Measurements from ENCODE around the gene GRIN3B.
A peak's percentile ranks its signal among the peaks of the same experiment; 100 is the strongest.

Gene GRIN3B

DNA sequence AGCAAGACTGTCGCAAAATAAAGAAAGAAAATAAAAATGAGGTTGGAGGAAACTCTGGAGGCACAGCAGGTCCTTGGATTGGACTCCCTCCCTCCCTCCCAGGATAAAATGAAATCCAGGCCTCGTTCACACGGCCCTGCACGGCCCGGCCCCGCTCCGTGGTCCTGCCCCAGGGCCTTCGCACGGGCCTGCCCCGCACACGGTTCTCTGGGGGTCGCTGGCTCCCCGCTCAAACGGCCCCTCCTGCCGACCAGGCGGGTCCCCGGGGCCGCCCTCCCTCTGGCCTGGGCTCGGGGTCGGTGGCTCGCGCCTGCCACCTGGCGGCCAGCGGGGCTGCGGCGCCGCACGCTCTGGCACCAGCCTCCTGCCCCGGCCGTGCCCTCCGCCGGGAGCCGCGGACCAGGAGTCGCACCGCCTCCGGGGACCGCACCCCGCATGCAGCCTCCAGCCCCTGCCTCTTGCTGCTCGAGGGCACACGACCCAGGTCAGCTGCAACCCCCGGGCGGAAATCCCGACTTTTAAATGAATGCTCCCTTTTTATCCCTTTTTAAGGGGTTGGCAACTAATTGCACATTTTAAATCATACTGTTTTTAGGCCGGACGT, 17.6 kb upstream of the GRIN3B start (continued):
- TF ChIP-seq KLF8 (tag by site-specific recombination; IDR thresholded peaks at IDR 0.05) (peak; percentile 67; the same call in 1 of the 2 replicates), ZNF274 (IDR thresholded peaks at IDR 0.05; ENCODE audit: low read length) (no peak), ZNF274 (tag by site-specific recombination; IDR thresholded peaks at IDR 0.05; ENCODE audit: borderline replicate concordance) (no peak), RBAK (tag by site-specific recombination; IDR thresholded peaks at IDR 0.05) (no peak), ZNF664 (tag by site-specific recombination; IDR thresholded peaks at IDR 0.05) (no peak), GLIS2 (tag by site-specific recombination; IDR thresholded peaks at IDR 0.05) (peak; percentile 70; the same call in 1 of the 2 replicates), ZNF174 (tag by site-specific recombination; IDR thresholded peaks at IDR 0.05) (no peak), SP3 (tag by site-specific recombination; IDR thresholded peaks at IDR 0.05) (peak; percentile 54), ZNF514 (tag by site-specific recombination; IDR thresholded peaks at IDR 0.05) (no peak), ZNF302 (tag by site-specific recombination; IDR thresholded peaks at IDR 0.05; ENCODE audit: low read depth) (no peak), ZNF76 (tag by site-specific recombination; IDR thresholded peaks at IDR 0.05; ENCODE audit: borderline replicate concordance, low read depth) (no peak), HOXC10 (CRISPR knock-in tag; IDR thresholded peaks at IDR 0.05) (no peak), ZNF837 (tag by site-specific recombination; IDR thresholded peaks at IDR 0.05) (no peak), ZXDB (tag by site-specific recombination; IDR thresholded peaks at IDR 0.05) (peak; percentile 51), ZNF223 (tag by site-specific recombination; IDR thresholded peaks at IDR 0.05) (no peak), ZNF239 (tag by site-specific recombination; IDR thresholded peaks at IDR 0.05) (no peak), YY2 (tag by site-specific recombination; IDR thresholded peaks at IDR 0.05) (no peak), ZNF558 (tag by site-specific recombination; IDR thresholded peaks at IDR 0.05) (no peak), ZNF626 (tag by site-specific recombination; IDR thresholded peaks at IDR 0.05) (no peak), ZNF221 (tag by site-specific recombination; IDR thresholded peaks at IDR 0.05; ENCODE audit: borderline replicate concordance) (peak; percentile 53; the same call in 1 of the 2 replicates), ZNF16 (tag by site-specific recombination; IDR thresholded peaks at IDR 0.05; ENCODE audit: low read depth) (no peak)
- TF ChIP-seq, protein P1, sequence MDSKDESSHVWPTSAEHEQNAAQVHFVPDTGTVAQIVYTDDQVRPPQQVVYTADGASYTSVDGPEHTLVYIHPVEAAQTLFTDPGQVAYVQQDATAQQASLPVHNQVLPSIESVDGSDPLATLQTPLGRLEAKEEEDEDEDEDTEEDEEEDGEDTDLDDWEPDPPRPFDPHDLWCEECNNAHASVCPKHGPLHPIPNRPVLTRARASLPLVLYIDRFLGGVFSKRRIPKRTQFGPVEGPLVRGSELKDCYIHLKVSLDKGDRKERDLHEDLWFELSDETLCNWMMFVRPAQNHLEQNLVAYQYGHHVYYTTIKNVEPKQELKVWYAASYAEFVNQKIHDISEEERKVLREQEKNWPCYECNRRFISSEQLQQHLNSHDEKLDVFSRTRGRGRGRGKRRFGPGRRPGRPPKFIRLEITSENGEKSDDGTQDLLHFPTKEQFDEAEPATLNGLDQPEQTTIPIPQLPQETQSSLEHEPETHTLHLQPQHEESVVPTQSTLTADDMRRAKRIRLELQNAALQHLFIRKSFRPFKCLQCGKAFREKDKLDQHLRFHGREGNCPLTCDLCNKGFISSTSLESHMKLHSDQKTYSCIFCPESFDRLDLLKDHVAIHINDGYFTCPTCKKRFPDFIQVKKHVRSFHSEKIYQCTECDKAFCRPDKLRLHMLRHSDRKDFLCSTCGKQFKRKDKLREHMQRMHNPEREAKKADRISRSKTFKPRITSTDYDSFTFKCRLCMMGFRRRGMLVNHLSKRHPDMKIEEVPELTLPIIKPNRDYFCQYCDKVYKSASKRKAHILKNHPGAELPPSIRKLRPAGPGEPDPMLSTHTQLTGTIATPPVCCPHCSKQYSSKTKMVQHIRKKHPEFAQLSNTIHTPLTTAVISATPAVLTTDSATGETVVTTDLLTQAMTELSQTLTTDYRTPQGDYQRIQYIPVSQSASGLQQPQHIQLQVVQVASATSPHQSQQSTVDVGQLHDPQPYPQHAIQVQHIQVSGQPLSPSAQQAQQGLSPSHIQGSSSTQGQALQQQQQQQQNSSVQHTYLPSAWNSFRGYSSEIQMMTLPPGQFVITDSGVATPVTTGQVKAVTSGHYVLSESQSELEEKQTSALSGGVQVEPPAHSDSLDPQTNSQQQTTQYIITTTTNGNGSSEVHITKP (tag by site-specific recombination; IDR thresholded peaks at IDR 0.05) = 0 out of 2 replicates have a peak, but pooled peaks have one; percentile 16
- TF ChIP-seq, protein P2, sequence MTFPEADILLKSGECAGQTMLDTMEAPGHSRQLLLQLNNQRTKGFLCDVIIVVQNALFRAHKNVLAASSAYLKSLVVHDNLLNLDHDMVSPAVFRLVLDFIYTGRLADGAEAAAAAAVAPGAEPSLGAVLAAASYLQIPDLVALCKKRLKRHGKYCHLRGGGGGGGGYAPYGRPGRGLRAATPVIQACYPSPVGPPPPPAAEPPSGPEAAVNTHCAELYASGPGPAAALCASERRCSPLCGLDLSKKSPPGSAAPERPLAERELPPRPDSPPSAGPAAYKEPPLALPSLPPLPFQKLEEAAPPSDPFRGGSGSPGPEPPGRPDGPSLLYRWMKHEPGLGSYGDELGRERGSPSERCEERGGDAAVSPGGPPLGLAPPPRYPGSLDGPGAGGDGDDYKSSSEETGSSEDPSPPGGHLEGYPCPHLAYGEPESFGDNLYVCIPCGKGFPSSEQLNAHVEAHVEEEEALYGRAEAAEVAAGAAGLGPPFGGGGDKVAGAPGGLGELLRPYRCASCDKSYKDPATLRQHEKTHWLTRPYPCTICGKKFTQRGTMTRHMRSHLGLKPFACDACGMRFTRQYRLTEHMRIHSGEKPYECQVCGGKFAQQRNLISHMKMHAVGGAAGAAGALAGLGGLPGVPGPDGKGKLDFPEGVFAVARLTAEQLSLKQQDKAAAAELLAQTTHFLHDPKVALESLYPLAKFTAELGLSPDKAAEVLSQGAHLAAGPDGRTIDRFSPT (tag by site-specific recombination; IDR thresholded peaks at IDR 0.05) = peak; percentile 85
- TF ChIP-seq, protein P3, sequence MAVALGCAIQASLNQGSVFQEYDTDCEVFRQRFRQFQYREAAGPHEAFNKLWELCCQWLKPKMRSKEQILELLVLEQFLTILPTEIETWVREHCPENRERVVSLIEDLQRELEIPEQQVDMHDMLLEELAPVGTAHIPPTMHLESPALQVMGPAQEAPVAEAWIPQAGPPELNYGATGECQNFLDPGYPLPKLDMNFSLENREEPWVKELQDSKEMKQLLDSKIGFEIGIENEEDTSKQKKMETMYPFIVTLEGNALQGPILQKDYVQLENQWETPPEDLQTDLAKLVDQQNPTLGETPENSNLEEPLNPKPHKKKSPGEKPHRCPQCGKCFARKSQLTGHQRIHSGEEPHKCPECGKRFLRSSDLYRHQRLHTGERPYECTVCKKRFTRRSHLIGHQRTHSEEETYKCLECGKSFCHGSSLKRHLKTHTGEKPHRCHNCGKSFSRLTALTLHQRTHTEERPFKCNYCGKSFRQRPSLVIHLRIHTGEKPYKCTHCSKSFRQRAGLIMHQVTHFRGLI (tag by site-specific recombination; IDR thresholded peaks at IDR 0.05) = no peak
- TF ChIP-seq, protein P4, sequence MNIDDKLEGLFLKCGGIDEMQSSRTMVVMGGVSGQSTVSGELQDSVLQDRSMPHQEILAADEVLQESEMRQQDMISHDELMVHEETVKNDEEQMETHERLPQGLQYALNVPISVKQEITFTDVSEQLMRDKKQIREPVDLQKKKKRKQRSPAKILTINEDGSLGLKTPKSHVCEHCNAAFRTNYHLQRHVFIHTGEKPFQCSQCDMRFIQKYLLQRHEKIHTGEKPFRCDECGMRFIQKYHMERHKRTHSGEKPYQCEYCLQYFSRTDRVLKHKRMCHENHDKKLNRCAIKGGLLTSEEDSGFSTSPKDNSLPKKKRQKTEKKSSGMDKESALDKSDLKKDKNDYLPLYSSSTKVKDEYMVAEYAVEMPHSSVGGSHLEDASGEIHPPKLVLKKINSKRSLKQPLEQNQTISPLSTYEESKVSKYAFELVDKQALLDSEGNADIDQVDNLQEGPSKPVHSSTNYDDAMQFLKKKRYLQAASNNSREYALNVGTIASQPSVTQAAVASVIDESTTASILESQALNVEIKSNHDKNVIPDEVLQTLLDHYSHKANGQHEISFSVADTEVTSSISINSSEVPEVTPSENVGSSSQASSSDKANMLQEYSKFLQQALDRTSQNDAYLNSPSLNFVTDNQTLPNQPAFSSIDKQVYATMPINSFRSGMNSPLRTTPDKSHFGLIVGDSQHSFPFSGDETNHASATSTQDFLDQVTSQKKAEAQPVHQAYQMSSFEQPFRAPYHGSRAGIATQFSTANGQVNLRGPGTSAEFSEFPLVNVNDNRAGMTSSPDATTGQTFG (tag by site-specific recombination; IDR thresholded peaks at IDR 0.05; ENCODE audit: borderline replicate concordance) = no peak
